Effector memory CD8-positive, alpha-beta T cell (primary cell): ENCODE data around the gene SEL1L2.
"Not testable (repeated sequence)": the region's sequence is repeated elsewhere in the genome, so short reads cannot be mapped to it uniquely, and the experiment has no call there.

Source experiments
- ATAC-seq: fragments of 150-1000 bp; cut with Tn5 transposase; replicated peaks from 2 replicates; pipeline ENCODE4 v1.10.0; 2021; ENCODE audit warnings: mild to moderate bottlenecking, moderate library complexity
- DNase-seq, 3 experiments: peaks; one replicate each; pipeline ENCODE4 v3.0.0; 2021
- H3K27ac Mint-ChIP-seq, 2 donors: one replicate each; pipeline ENCODE4 v1.8.0; 2022; ENCODE audit warnings: mild to moderate bottlenecking in 2 of 2, mixed read lengths in 2 of 2, moderate library complexity in 2 of 2
- H3K27me3 Mint-ChIP-seq, 2 donors: one replicate each; pipeline ENCODE4 v1.8.0; 2022; ENCODE audit warnings: mixed read lengths in 2 of 2
- H3K36me3 Mint-ChIP-seq: one replicate; pipeline ENCODE4 v1.8.0; 2022; ENCODE audit warnings: mild to moderate bottlenecking, moderate library complexity, mixed read lengths; ENCODE audit not compliant: insufficient read depth
- H3K4me1 Mint-ChIP-seq, 2 donors: one replicate each; pipeline ENCODE4 v1.8.0; 2022; ENCODE audit warnings: low read depth in 2 of 2, mixed read lengths in 2 of 2
- H3K4me3 Mint-ChIP-seq, 2 donors: one replicate each; pipeline ENCODE4 v1.8.0; 2022; ENCODE audit warnings: mild to moderate bottlenecking in 2 of 2, mixed read lengths in 2 of 2, moderate library complexity in 2 of 2
- H3K9me3 Mint-ChIP-seq, 2 donors: one replicate each; pipeline ENCODE4 v1.8.0; 2022; ENCODE audit warnings: mixed read lengths in 2 of 2
- total RNA-seq, 9 experiments: gene quantifications; one replicate each; lab custom pipeline; 2026; lab: John Stamatoyannopoulos, UW

The SEL1L2 gene
- total RNA-seq, result 0 to 0.06 (median 0) reads per million in 9 experiments

GRCh38 chr20:13990465-13990864, at the start of gene SEL1L2:
TSS of gene SEL1L2 (minus strand) at chr20:13990614. CDS start at chr20:13990534, 80 bp downstream.
- H3K27me3 Mint-ChIP-seq, result no peaks in the 10 kb centered on the region
- no peaks in the 10 kb centered on the region for H3K36me3 Mint-ChIP-seq
- no peak within 1 kb of the TSS for H3K4me3 Mint-ChIP-seq
- peaks cover 5 to 7% of the 10 kb centered on the region in 2 donors for H3K9me3 Mint-ChIP-seq
- H3K4me1 Mint-ChIP-seq, result no peaks in the 10 kb centered on the region
- ATAC-seq, result no peak
- no peak within 1 kb of the TSS for H3K27ac Mint-ChIP-seq
- DNase-seq, result no peak

- H3K27me3 Mint-ChIP-seq, result no peaks in the 10 kb centered on the region
- H3K9me3 Mint-ChIP-seq, result peaks cover 0 to under 1% of the 10 kb centered on the region in 2 donors
- DNase-seq, result no peak
- no peak for ATAC-seq
- no peaks in the 10 kb centered on the region for H3K4me1 Mint-ChIP-seq
- no peak overlapping the region for H3K4me3 Mint-ChIP-seq
- no peak overlapping the region for H3K27ac Mint-ChIP-seq
- H3K36me3 Mint-ChIP-seq, result no peaks in the 10 kb centered on the region
Measured at GRCh38 chr20:14036567-14036966, 46.2 kb upstream of the SEL1L2 start.

- DNase-seq (no peak), ATAC-seq (no peak)
- Mint-ChIP-seq H3K4me3 (no peak overlapping the region), H3K27me3 (no peaks in the 10 kb centered on the region), H3K4me1 (no peaks in the 10 kb centered on the region), H3K36me3 (no peaks in the 10 kb centered on the region), H3K9me3 (no peaks in the 10 kb centered on the region), H3K27ac (no peak overlapping the region)
Measured at GRCh38 chr20:14033310-14033709, 42.9 kb upstream of the SEL1L2 start.

- no peaks in the 10 kb centered on the region for H3K27me3 Mint-ChIP-seq
- peaks cover 0 to 7% of the 10 kb centered on the region in 2 donors for H3K9me3 Mint-ChIP-seq
Measured at GRCh38 chr20:14030991-14031390, 40.6 kb upstream of the SEL1L2 start.

GRCh38 chr20:14012671-14013070, 22.3 kb upstream of the SEL1L2 start:
- H3K9me3 Mint-ChIP-seq, result peaks cover 10 to 18% of the 10 kb centered on the region in 2 donors
- no peak for ATAC-seq

More at GRCh38 chr20:14030991-14031390, 40.6 kb upstream of the SEL1L2 start:
- H3K4me1 Mint-ChIP-seq, result no peaks in the 10 kb centered on the region
- DNase-seq (no peak), ATAC-seq (no peak)
- H3K4me3 Mint-ChIP-seq, result no peak overlapping the region
- no peaks in the 10 kb centered on the region for H3K36me3 Mint-ChIP-seq
- H3K27ac Mint-ChIP-seq, result no peak overlapping the region

GRCh38 chr20:14009208-14009607, 18.8 kb upstream of the SEL1L2 start:
- ATAC-seq (no peak), DNase-seq (no peak)
- Mint-ChIP-seq H3K4me3 (no peak overlapping the region), H3K27ac (no peak overlapping the region), H3K36me3 (no peaks in the 10 kb centered on the region), H3K9me3 (peaks cover 8 to 20% of the 10 kb centered on the region in 2 donors), H3K27me3 (no peaks in the 10 kb centered on the region), H3K4me1 (no peaks in the 10 kb centered on the region)

More at GRCh38 chr20:14012671-14013070, 22.3 kb upstream of the SEL1L2 start:
- Mint-ChIP-seq H3K4me1 (no peaks in the 10 kb centered on the region), H3K4me3 (no peak overlapping the region), H3K27me3 (no peaks in the 10 kb centered on the region), H3K36me3 (no peaks in the 10 kb centered on the region), H3K27ac (no peak overlapping the region)
- DNase-seq, result no peak

GRCh38 chr20:14005996-14006395, 15.6 kb upstream of the SEL1L2 start:
- no peak overlapping the region for H3K27ac Mint-ChIP-seq
- H3K36me3 Mint-ChIP-seq, result no peaks in the 10 kb centered on the region
- DNase-seq (no peak), ATAC-seq (no peak)
- H3K9me3 Mint-ChIP-seq, result peaks cover 6 to 20% of the 10 kb centered on the region in 2 donors
- no peaks in the 10 kb centered on the region for H3K27me3 Mint-ChIP-seq
- H3K4me3 Mint-ChIP-seq, result no peak overlapping the region
- no peaks in the 10 kb centered on the region for H3K4me1 Mint-ChIP-seq

- Mint-ChIP-seq H3K36me3 (no peaks in the 10 kb centered on the region), H3K4me1 (peaks cover 0 to 2% of the 10 kb centered on the region in 2 donors), H3K27ac (no peak overlapping the region), H3K9me3 (peaks cover 0 to 5% of the 10 kb centered on the region in 2 donors), H3K27me3 (peaks cover 0 to 6% of the 10 kb centered on the region in 2 donors), H3K4me3 (no peak overlapping the region)
- ATAC-seq (no peak), DNase-seq (no peak)
Measured at GRCh38 chr20:14000917-14001316, 10.5 kb upstream of the SEL1L2 start.

GRCh38 chr20:13996265-13996664, 5.9 kb upstream of the SEL1L2 start:
- H3K27ac Mint-ChIP-seq, result no peak overlapping the region
- DNase-seq, result no peak
- no peaks in the 10 kb centered on the region for H3K36me3 Mint-ChIP-seq
- no peak for ATAC-seq
- H3K9me3 Mint-ChIP-seq, result peaks cover 0 to 9% of the 10 kb centered on the region in 2 donors
- peak overlapping the region in 1 of 2 donors; percentile 46 for H3K4me3 Mint-ChIP-seq
- peaks cover 0 to 6% of the 10 kb centered on the region in 2 donors for H3K27me3 Mint-ChIP-seq
- peaks cover 0 to 2% of the 10 kb centered on the region in 2 donors for H3K4me1 Mint-ChIP-seq

GRCh38 chr20:13995841-13996240, 5.4 kb upstream of the SEL1L2 start:
- DNase-seq (no peak), ATAC-seq (no peak)
- Mint-ChIP-seq H3K4me1 (peaks cover 0 to 2% of the 10 kb centered on the region in 2 donors), H3K4me3 (no peak overlapping the region), H3K9me3 (peaks cover 0 to 9% of the 10 kb centered on the region in 2 donors), H3K27ac (no peak overlapping the region), H3K36me3 (no peaks in the 10 kb centered on the region), H3K27me3 (peaks cover 0 to 6% of the 10 kb centered on the region in 2 donors)

- peaks cover 0 to 6% of the 10 kb centered on the region in 2 donors for H3K27me3 Mint-ChIP-seq
Measured at GRCh38 chr20:13995086-13995665, 4.8 kb upstream of the SEL1L2 start, which contains the start of gene MACROD2. TSS of gene MACROD2 (plus strand) at chr20:13995516.

GRCh38 chr20:13991955-13992354, 1.5 kb upstream of the SEL1L2 start:
- H3K36me3 Mint-ChIP-seq, H3K4me3 Mint-ChIP-seq, H3K4me1 Mint-ChIP-seq, DNase-seq, H3K27me3 Mint-ChIP-seq, ATAC-seq, H3K27ac Mint-ChIP-seq: not testable (repeated sequence)
- H3K9me3 Mint-ChIP-seq, result peaks cover 5 to 12% of the 10 kb centered on the region in 2 donors

More at GRCh38 chr20:13995086-13995665, 4.8 kb upstream of the SEL1L2 start, which contains the start of gene MACROD2:
- DNase-seq (no peak), ATAC-seq (no peak)
- H3K9me3 Mint-ChIP-seq, result peaks cover 0 to 12% of the 10 kb centered on the region in 2 donors
- H3K4me1 Mint-ChIP-seq, result peaks cover 0 to 2% of the 10 kb centered on the region in 2 donors
- H3K4me3 Mint-ChIP-seq, result peak within 1 kb of the TSS in 1 of 2 donors; percentile 46
- H3K36me3 Mint-ChIP-seq, result no peaks in the 10 kb centered on the region
- H3K27ac Mint-ChIP-seq, result no peak within 1 kb of the TSS

GRCh38 chr20:13991311-13991710, 897 bp upstream of the SEL1L2 start:
- Mint-ChIP-seq H3K36me3 (no peaks in the 10 kb centered on the region), H3K9me3 (peaks cover 5 to 9% of the 10 kb centered on the region in 2 donors), H3K27me3 (peaks cover 0 to 3% of the 10 kb centered on the region in 2 donors), H3K4me3 (no peak overlapping the region), H3K27ac (no peak overlapping the region), H3K4me1 (peaks cover 0 to 2% of the 10 kb centered on the region in 2 donors)
- ATAC-seq, result no peak
- no peak for DNase-seq

GRCh38 chr20:13984211-13984610, 6.2 kb downstream of the SEL1L2 start:
- Mint-ChIP-seq H3K36me3 (no peaks in the 10 kb centered on the region), H3K27ac (no peak overlapping the region), H3K9me3 (peaks cover 5% of the 10 kb centered on the region in 2 donors), H3K4me3 (no peak overlapping the region), H3K27me3 (no peaks in the 10 kb centered on the region), H3K4me1 (no peaks in the 10 kb centered on the region)
- no peak for DNase-seq
- no peak for ATAC-seq
